Dendritic cell treated with granulocyte-macrophage colony-stimulating factor and Interleukin-4, amounts not matched to agents 40 ng/mL and 50 ng/mL, for 4 days (primary cell): ENCODE measurements around the gene PARD6A.

Source experiments
- H3K27ac Mint-ChIP-seq: one replicate; pipeline ENCODE4 v1.8.0; 2022; ENCODE audit warnings: mild to moderate bottlenecking, mixed read lengths
- H3K27me3 Mint-ChIP-seq: one replicate; pipeline ENCODE4 v1.8.0; 2022; ENCODE audit warnings: mild to moderate bottlenecking, mixed read lengths
- H3K36me3 Mint-ChIP-seq: one replicate; pipeline ENCODE4 v1.8.0; 2022; ENCODE audit warnings: low read depth, mixed read lengths
- H3K4me1 Mint-ChIP-seq: one replicate; pipeline ENCODE4 v1.8.0; 2022; ENCODE audit warnings: low read depth, mixed read lengths
- H3K4me3 Mint-ChIP-seq: one replicate; pipeline ENCODE4 v1.8.0; 2022; ENCODE audit warnings: mild to moderate bottlenecking, moderate library complexity, mixed read lengths
- H3K9me3 Mint-ChIP-seq: one replicate; pipeline ENCODE4 v1.8.0; 2022; ENCODE audit warnings: mixed read lengths
- intact Hi-C: fragments of 100-400 bp; cut with micrococcal nuclease; formaldehyde crosslinking; loops from one replicate; pipeline ENCODE4 v1.15.0; 2022

PARD6A gene

DNA sequence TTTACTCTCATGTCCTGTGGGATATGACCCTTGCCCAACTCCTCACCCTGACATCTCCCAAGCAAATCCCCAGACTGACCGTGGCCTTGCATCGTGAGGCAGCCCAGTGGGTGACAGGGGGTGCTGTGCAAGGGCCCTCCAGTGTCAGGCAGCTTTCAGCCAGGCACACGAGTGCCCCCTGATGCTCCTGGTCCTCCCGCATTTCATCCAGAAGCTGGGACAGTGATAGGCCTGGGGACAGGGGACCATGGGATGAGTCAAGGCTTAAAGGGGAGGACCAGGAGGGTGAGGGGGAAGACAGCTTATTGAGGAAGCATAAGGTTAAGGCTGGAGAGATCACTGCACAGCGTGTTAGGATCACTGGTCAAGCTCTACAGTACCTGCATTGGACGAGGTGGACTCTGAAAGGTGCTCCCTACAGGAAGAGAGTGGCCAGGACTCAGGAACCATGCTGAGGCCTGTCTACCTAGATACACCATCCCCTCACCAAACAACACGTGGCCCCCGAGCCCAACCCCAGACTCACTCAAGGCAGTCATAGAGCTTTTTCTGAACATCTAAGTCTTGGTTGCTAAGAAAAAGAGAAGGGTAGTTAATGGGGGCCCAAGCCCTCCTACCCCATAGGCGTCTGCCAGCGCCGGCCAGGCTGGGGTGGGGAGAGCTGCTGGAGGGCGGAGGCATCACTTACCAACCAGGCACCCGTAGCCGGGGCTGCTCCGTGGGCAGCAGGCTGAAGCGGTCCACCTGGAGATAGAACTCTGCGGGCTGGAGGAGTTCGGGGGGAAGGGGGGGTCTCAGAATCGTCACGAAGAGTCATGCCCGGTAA, 1.7 kb upstream of the PARD6A start:
- intact Hi-C loops = no loop called here
- peaks cover 54% of the 10 kb centered on the region for H3K36me3 Mint-ChIP-seq
- H3K4me1 Mint-ChIP-seq = peaks cover 30% of the 10 kb centered on the region
- no peaks in the 10 kb centered on the region for H3K9me3 Mint-ChIP-seq
- peak overlapping the region; percentile 89 for H3K27ac Mint-ChIP-seq
- H3K4me3 Mint-ChIP-seq = peak overlapping the region; percentile 93
- peaks cover 11% of the 10 kb centered on the region for H3K27me3 Mint-ChIP-seq

DNA sequence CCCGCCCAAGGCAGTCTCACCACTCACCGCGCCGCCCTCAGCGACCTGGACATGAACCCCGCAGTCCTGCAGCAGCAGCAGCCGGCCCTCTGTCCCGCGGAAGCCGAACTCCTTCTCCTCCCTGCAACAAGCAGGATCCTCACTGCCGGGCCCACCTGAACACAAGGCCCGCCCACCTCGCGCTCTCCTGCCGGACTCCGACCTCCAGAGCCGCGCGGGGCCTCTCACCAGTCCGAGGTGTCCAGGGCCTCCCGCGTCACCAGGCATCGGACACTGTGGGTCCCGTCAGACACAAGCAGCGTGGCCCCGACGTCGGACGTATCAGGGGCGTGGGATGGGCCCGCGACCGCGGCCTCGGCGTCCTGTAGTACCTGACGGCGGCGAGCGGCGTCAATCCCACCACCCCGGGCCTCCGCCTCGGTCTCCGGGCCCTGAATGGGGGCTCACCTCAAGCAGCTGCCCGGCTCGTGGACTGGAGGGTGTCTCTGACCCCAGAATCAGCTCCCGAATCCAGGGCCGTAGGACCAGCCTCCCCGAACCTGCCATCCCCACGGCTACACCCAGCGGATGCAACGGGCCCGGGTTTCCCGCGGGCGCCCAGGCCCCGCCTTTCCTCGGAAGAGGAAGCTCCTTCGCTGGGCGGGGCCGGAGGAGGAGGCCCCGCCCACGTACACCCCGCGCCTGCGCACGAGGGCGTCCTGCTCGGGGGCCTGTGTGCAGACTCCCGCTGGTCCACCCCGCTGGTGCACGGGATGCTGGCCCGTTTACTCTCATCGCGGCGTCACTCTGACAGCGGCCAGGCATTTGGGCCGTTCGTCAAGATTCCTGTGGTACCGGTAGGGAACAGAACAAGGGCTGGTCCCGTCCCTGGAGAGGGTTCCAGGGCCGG, 841 bp upstream of the PARD6A start, which contains the start of gene ACD:
Gene ACD (minus strand): TSS at position 586 of the 889 bp plus-strand sequence. CDS start 40 bp downstream, at position 546.
- H3K4me3 Mint-ChIP-seq = peak within 1 kb of the TSS; percentile 93
- no peaks in the 10 kb centered on the region for H3K9me3 Mint-ChIP-seq
- H3K27me3 Mint-ChIP-seq = peaks cover 11% of the 10 kb centered on the region
- intact Hi-C loops = loop anchor here (1.0 kb wide), 1 partner anchor 98 kb away; the partner anchor contains the start of gene CTCF
- H3K4me1 Mint-ChIP-seq = peaks cover 36% of the 10 kb centered on the region
- H3K36me3 Mint-ChIP-seq = peaks cover 62% of the 10 kb centered on the region
- peak within 1 kb of the TSS; percentile 89 for H3K27ac Mint-ChIP-seq

DNA sequence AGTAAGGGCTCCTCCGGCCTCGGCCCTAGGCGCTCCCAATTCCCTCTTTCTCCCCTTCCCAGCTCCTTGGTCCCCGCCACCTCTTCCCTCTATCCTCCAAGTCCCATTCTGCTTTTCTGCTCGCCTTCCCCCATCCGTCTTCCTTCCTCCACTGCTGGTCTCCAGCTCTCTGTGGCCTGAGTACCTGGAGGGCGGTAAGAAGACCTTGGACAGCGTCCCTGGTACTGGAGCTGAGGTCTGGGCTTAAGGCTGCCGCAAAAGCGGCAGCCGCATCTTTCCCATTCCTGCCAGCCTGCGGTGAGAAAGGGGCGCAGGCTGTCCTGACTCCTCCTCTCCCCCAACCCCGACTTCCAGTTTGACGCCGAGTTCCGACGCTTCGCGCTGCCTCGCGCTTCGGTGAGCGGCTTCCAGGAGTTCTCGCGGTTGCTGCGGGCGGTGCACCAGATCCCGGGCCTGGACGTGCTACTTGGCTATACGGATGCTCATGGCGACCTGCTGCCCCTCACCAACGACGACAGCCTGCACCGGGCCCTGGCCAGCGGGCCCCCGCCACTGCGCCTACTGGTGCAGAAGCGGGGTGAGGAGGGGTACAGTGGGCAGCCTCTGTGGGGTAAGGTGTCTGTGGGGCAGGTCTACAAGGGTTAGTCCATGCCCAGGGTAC, 471 bp downstream of the PARD6A start:
- Mint-ChIP-seq H3K4me1 (peaks cover 41% of the 10 kb centered on the region), H3K9me3 (no peaks in the 10 kb centered on the region), H3K36me3 (peaks cover 66% of the 10 kb centered on the region), H3K27me3 (peaks cover 11% of the 10 kb centered on the region), H3K4me3 (peak overlapping the region; percentile 93), H3K27ac (peak overlapping the region; percentile 89)
- intact Hi-C loops = no loop called here

DNA sequence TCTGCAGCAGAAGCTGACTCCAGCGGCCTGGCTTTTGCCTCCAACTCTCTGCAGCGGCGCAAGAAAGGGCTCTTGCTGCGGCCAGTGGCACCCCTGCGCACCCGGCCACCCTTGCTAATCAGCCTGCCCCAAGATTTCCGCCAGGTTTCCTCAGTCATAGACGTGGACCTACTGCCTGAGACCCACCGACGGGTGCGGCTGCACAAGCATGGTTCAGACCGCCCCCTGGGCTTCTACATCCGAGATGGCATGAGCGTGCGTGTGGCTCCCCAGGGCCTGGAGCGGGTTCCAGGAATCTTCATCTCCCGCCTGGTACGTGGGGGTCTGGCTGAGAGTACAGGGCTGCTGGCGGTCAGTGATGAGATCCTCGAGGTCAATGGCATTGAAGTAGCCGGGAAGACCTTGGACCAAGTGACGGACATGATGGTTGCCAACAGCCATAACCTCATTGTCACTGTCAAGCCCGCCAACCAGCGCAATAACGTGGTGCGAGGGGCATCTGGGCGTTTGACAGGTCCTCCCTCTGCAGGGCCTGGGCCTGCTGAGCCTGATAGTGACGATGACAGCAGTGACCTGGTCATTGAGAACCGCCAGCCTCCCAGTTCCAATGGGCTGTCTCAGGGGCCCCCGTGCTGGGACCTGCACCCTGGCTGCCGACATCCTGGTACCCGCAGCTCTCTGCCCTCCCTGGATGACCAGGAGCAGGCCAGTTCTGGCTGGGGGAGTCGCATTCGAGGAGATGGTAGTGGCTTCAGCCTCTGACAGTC, 1.3 kb downstream of the PARD6A start:
- Mint-ChIP-seq H3K27ac (peak overlapping the region; percentile 89), H3K4me3 (peak overlapping the region; percentile 93), H3K36me3 (peaks cover 66% of the 10 kb centered on the region), H3K27me3 (peaks cover 11% of the 10 kb centered on the region), H3K9me3 (no peaks in the 10 kb centered on the region), H3K4me1 (peaks cover 48% of the 10 kb centered on the region)
- intact Hi-C loops = no loop called here

DNA sequence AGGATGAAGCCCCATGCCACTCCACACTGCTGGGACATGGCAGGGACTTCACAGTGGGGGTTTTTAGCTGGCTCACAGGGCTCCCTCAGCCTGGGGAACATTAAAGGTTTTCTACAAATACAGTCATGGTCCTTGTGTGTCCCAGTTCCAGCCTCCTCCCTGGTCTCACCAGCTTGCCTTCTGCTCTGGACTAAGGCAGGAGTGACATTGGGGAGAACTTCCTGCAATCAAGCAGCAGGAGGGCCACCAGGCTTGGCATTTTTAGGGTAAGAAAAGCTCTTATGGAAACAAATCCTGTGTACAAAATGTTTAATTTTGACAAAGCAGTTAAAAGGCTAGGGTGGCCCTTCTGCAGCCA, 1.9 kb downstream of the PARD6A start:
- H3K9me3 Mint-ChIP-seq = no peaks in the 10 kb centered on the region
- no peak overlapping the region for H3K27ac Mint-ChIP-seq
- peaks cover 54% of the 10 kb centered on the region for H3K4me1 Mint-ChIP-seq
- H3K27me3 Mint-ChIP-seq = peaks cover 11% of the 10 kb centered on the region
- no peak overlapping the region for H3K4me3 Mint-ChIP-seq
- peaks cover 63% of the 10 kb centered on the region for H3K36me3 Mint-ChIP-seq
- intact Hi-C loops = no loop called here

DNA sequence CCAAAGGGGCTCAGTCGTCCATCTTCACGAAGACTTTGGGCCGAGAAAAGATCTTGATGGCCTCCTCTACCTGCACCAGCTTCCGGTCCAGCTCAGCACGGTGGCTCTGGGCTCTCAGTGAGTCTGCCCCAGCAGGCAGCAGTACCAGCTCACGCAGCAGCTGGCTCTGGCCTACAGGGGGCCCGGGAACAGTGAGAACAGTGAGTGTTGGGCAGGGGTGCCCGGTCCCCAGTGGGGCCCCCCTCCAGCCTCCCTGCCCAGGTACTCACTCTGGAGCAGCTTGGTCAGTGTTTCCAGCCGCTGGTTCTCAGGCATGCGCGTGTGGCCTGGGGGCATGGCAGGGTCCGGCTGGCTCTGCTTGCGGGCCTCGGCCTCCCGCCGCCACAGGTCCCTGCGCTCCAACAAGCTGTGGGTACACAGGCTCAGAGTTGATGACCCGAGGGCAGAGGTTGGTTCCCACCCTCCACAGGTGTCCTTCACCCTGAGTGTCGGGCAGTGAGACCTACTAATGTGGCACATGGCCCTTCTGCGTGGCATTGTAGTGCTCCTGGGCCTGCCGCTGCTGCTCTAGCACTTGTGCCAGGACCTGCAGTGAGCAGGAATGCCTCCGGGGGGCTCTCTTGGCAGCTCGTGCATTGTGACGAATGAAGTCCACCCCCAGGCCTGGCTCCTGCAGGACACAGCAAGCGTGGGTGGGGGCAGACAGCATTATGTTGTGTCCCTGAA, 2.6 kb downstream of the PARD6A start:
- Mint-ChIP-seq H3K27ac (no peak overlapping the region), H3K9me3 (no peaks in the 10 kb centered on the region), H3K36me3 (peaks cover 56% of the 10 kb centered on the region), H3K4me3 (no peak overlapping the region), H3K4me1 (peaks cover 61% of the 10 kb centered on the region), H3K27me3 (peaks cover 11% of the 10 kb centered on the region)
- intact Hi-C loops = no loop called here

DNA sequence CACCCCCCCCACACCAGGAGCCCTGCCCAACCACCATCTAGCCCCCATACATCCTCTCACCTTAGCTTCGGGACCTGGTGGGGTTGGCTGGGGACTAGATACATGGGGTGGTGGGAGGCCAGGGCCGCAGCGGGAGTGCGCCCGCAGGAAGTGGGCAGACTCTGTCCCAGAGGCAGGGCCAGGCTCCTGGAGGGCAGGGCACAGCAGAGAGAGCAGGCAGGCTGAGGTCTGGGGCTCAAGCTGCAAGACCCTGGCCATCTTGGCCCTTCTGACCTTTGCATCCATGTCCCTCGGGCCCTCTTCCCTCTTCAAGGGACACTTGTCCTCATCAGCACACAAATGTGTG, 3.1 kb downstream of the PARD6A start:
- intact Hi-C loops = no loop called here
- H3K27me3 Mint-ChIP-seq = peaks cover 11% of the 10 kb centered on the region
- H3K9me3 Mint-ChIP-seq = no peaks in the 10 kb centered on the region
- H3K4me1 Mint-ChIP-seq = peaks cover 64% of the 10 kb centered on the region
- H3K36me3 Mint-ChIP-seq = peaks cover 51% of the 10 kb centered on the region
- no peak overlapping the region for H3K27ac Mint-ChIP-seq
- no peak overlapping the region for H3K4me3 Mint-ChIP-seq

DNA sequence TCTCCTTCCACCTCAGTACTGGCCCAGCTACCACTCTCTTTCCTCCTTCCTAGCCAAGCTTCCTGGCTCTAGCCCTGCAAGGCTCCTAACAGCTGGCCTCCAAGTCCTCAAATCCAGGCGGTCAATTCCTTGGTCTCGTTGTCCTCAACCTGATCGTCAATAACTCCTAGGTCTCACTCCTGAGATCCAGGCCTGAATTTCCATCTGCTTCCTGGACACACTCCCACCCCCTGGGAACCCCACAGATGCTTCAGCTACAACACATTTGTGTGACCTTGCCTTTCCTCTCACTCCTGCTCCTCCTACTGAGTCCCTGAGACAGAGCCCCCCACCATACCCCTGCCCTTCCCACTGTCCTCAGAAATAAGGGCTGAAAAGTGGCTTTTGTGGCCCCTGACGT, 3.5 kb downstream of the PARD6A start:
- peaks cover 51% of the 10 kb centered on the region for H3K36me3 Mint-ChIP-seq
- H3K9me3 Mint-ChIP-seq = no peaks in the 10 kb centered on the region
- H3K27ac Mint-ChIP-seq = no peak overlapping the region
- H3K4me3 Mint-ChIP-seq = no peak overlapping the region
- intact Hi-C loops = no loop called here
- peaks cover 64% of the 10 kb centered on the region for H3K4me1 Mint-ChIP-seq
- peaks cover 11% of the 10 kb centered on the region for H3K27me3 Mint-ChIP-seq

DNA sequence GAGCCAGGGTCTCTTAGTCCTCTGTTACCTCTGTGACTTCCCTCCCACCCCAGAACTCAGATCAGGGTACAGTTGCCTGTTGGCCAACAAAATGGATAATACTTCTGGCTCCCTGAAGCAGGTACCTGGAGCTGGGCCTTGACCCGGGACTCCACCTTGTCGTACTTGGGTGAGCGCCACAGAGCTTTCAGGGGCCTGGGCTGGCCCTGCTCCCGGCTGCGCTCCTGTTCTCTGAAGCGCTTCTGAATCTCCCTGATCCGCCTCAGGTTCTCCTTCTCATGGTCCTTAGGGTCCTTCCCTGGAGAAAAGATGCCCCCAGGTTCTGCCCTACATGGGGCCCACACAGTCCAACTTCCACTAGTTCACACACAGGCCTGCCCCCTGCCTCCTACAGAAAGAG, 4.1 kb downstream of the PARD6A start:
- Mint-ChIP-seq H3K27me3 (peaks cover 11% of the 10 kb centered on the region), H3K27ac (no peak overlapping the region), H3K4me3 (no peak overlapping the region), H3K4me1 (peaks cover 61% of the 10 kb centered on the region), H3K9me3 (no peaks in the 10 kb centered on the region), H3K36me3 (peaks cover 45% of the 10 kb centered on the region)
- intact Hi-C loops = no loop called here

DNA sequence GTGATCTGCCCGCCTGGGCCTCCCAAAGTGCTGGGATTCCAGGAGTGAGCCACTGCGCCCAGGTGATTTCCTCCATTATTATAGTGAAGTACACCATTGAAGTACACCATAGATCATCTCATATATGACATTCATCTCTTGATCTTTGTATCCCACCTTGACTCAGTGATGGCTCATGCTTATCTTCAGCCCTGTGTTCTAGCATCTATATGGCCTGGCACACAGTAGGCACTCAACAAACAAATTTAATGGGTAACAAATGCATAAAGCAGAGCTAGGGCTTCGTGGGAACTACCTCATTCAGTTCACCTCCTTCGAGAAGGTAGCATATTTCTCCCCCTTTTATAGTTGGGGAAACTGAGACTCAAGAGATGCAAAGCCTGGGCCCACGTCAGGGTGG, 4.8 kb downstream of the PARD6A start:
- Mint-ChIP-seq H3K4me1 (peaks cover 61% of the 10 kb centered on the region), H3K36me3 (peaks cover 39% of the 10 kb centered on the region), H3K27me3 (peaks cover 11% of the 10 kb centered on the region), H3K9me3 (no peaks in the 10 kb centered on the region), H3K27ac (no peak overlapping the region), H3K4me3 (peak overlapping the region; percentile 69)
- intact Hi-C loops = no loop called here

DNA sequence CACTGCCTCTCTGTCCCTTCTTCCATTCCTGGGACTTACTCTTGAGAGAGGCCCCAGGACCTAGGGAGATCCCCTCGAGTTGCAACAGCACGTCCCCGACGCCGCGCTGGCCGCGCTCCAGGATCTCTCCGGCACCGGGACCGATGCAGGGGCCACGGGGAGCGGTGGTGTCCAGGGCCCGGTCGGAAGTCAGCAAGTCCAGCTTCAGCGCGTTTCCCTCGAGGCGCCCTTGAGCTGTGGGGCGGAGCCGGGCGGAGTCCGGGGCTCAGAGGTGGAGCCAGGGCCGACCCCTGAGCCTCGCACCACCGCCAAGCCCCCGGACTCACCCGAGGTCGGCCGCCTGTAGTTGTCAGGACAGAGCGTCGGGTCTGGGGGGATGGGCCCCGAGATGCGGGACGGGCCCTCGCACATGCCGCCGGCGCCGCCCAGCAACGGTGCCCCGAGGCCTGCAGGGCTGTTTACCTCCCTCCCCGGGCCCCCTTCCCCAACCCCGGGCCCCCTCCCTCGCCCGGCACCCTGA, 5.3 kb downstream of the PARD6A start:
- peaks cover 9% of the 10 kb centered on the region for H3K27me3 Mint-ChIP-seq
- intact Hi-C loops = no loop called here
- peak overlapping the region; percentile 96 for H3K27ac Mint-ChIP-seq

DNA sequence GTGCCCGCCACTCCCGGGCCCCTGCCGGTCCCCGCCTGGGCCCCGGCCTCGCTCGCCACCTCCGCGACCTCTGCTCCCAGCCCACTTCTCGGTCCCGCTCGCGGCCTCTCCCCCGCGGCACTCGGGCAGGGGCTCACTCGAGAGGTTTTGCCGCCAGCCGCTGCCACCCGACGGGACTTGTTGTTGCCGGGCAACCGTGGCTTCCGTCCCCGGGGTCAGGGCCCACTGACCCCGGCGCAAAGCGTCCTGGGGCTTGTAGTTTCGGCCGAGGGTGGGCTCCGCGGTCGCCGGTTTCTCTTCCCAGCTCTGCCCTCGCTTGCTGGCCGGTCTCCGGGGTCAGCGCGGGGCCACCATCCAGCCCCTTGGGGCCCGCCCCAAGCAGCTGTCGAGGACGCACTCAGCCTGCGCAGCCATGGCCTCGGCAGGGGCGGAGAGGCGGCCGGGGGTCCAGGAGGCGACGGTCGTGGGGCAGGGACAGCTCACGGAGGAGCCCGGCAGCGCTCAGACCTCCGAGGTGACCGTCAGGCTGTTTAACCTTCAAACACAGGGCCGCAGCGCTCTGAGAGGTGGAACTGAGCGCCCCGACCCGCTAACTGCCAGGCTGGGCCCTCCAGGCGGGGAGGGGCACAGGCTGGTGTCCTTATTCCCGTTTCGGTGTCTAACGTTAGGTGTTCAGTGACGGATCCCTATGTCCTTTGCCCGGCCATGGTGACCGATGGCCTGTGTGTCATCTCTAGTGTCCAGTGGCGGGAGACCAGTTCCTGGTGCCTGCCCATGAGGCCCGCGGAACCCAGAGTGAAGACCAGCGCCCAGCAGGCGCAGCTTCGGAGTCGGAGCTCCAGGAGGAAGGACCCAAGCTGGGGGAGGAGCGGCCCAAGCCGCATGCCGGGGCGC, 6.0 kb downstream of the PARD6A start, which contains the start of the genes C16orf86 and ENKD1:
Gene C16orf86 (plus strand): TSS at position 256 of the 894 bp plus-strand sequence. CDS start 157 bp downstream, at position 413.
Gene ENKD1 (minus strand): TSS at position 192 of the 894 bp plus-strand sequence. CDS start 308 bp downstream, outside the sequence.
- intact Hi-C loops = no loop called here
- Mint-ChIP-seq H3K36me3 (peaks cover 38% of the 10 kb centered on the region), H3K9me3 (no peaks in the 10 kb centered on the region), H3K27ac (peak within 1 kb of the TSS; percentile 96), H3K4me1 (peaks cover 51% of the 10 kb centered on the region), H3K27me3 (peaks cover 2% of the 10 kb centered on the region), H3K4me3 (peak within 1 kb of the TSS; percentile 90)

More for the DNA sequence above, 5.3 kb downstream of the PARD6A start:
- no peaks in the 10 kb centered on the region for H3K9me3 Mint-ChIP-seq
- peaks cover 58% of the 10 kb centered on the region for H3K4me1 Mint-ChIP-seq
- H3K36me3 Mint-ChIP-seq = peaks cover 38% of the 10 kb centered on the region
- H3K4me3 Mint-ChIP-seq = peak overlapping the region; percentile 90
